ENCODE measurements around the gene MIS12. TPM values are rescaled to one million over a fixed set of nuclear protein-coding genes. Genes with fewer than 3 reads are reported as not detected.

The MIS12 gene
- total RNA-seq, 1 experiment from 2014 or later: 14.7 TPM

DNA sequence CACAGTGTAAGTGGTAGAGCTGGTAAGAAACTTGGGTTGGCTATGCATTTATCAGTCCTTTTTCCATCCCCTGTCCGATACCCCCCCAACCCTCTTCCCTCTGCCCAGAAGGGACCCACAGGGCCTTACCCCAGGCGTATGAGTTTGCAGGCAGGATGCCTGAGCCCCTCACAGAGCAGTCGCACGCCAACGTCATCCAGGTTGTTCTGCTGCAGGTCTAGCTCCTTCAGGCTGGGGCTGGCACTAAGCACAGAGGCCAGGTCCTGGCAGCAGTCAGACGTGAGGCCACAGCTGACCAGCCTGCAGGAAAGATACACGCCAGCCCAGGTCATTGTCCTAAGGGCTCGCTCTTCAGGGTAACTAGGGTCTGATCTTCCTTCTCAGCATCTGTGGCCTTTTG, 52.9 kb downstream of the MIS12 start:
- RAD21 ChIA-PET (ENCODE audit: low non-redundant PET in 1 of 2, low total read pairs in 2 of 2, uncharacterized antibody in 2 of 2, unreplicated experiment in 2 of 2): no interaction called here
- no peak overlapping the region for H3K27ac ChIP-seq (ENCODE audit: low read depth, low read length)
- BruUV-seq (replicated peaks): no TSS peak
- H3K9me2 ChIP-seq (ENCODE audit: insufficient read depth): no peaks in the 10 kb centered on the region
- H4K20me1 ChIP-seq (ENCODE audit: insufficient read depth): no peaks in the 10 kb centered on the region
- no peaks in the 10 kb centered on the region for H3K36me3 ChIP-seq (ENCODE audit: control insufficient read depth in 1 of 2, insufficient read depth in 2 of 2, low read length in 2 of 2)
- no peaks in the 10 kb centered on the region for H3K27me3 ChIP-seq (ENCODE audit: insufficient read depth, low read length)
- no peak overlapping the region for H3K4me2 ChIP-seq (ENCODE audit: low read length)
- no peak overlapping the region for H3K9ac ChIP-seq (ENCODE audit: low read length)
- H2AFZ ChIP-seq (ENCODE audit: low read depth, low read length, poor library complexity, severe bottlenecking): no peak overlapping the region
- no peak for TF ChIP-seq RAD21 (IDR thresholded peaks at IDR 0.05; ENCODE audit: low read depth)
- no peak for TF ChIP-seq JUND (IDR thresholded peaks at IDR 0.05)
- TF ChIP-seq, protein P1, sequence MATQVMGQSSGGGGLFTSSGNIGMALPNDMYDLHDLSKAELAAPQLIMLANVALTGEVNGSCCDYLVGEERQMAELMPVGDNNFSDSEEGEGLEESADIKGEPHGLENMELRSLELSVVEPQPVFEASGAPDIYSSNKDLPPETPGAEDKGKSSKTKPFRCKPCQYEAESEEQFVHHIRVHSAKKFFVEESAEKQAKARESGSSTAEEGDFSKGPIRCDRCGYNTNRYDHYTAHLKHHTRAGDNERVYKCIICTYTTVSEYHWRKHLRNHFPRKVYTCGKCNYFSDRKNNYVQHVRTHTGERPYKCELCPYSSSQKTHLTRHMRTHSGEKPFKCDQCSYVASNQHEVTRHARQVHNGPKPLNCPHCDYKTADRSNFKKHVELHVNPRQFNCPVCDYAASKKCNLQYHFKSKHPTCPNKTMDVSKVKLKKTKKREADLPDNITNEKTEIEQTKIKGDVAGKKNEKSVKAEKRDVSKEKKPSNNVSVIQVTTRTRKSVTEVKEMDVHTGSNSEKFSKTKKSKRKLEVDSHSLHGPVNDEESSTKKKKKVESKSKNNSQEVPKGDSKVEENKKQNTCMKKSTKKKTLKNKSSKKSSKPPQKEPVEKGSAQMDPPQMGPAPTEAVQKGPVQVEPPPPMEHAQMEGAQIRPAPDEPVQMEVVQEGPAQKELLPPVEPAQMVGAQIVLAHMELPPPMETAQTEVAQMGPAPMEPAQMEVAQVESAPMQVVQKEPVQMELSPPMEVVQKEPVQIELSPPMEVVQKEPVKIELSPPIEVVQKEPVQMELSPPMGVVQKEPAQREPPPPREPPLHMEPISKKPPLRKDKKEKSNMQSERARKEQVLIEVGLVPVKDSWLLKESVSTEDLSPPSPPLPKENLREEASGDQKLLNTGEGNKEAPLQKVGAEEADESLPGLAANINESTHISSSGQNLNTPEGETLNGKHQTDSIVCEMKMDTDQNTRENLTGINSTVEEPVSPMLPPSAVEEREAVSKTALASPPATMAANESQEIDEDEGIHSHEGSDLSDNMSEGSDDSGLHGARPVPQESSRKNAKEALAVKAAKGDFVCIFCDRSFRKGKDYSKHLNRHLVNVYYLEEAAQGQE (IDR thresholded peaks at IDR 0.05; ENCODE audit: low read depth): no peak
- no peak for TF ChIP-seq SP1 (IDR thresholded peaks at IDR 0.05; ENCODE audit: low read depth)
- no peak for TF ChIP-seq ELF1 (IDR thresholded peaks at IDR 0.05; ENCODE audit: borderline replicate concordance, low read depth)
- no peak for TF ChIP-seq CBX3 (IDR thresholded peaks at IDR 0.05; ENCODE audit: low read depth)
- no peak for TF ChIP-seq POLR2A (IDR thresholded peaks at IDR 0.05; ENCODE audit: borderline replicate concordance, extremely low read depth, insufficient read depth, insufficient read length)
- TF ChIP-seq, protein P2, sequence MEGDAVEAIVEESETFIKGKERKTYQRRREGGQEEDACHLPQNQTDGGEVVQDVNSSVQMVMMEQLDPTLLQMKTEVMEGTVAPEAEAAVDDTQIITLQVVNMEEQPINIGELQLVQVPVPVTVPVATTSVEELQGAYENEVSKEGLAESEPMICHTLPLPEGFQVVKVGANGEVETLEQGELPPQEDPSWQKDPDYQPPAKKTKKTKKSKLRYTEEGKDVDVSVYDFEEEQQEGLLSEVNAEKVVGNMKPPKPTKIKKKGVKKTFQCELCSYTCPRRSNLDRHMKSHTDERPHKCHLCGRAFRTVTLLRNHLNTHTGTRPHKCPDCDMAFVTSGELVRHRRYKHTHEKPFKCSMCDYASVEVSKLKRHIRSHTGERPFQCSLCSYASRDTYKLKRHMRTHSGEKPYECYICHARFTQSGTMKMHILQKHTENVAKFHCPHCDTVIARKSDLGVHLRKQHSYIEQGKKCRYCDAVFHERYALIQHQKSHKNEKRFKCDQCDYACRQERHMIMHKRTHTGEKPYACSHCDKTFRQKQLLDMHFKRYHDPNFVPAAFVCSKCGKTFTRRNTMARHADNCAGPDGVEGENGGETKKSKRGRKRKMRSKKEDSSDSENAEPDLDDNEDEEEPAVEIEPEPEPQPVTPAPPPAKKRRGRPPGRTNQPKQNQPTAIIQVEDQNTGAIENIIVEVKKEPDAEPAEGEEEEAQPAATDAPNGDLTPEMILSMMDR (IDR thresholded peaks at IDR 0.05 in 2 of 3, conservative IDR thresholded peaks at IDR 0.05 in 1 of 3; ENCODE audit: borderline replicate concordance in 1 of 3, insufficient read depth in 1 of 3, low read depth in 2 of 3, low read length in 2 of 3): no peak
- TF ChIP-seq EZH2 (IDR thresholded peaks at IDR 0.05): no peak
- TF ChIP-seq ZNF274 (IDR thresholded peaks at IDR 0.05; ENCODE audit: low read depth, low read length): no peak
- TF ChIP-seq, protein P3, sequence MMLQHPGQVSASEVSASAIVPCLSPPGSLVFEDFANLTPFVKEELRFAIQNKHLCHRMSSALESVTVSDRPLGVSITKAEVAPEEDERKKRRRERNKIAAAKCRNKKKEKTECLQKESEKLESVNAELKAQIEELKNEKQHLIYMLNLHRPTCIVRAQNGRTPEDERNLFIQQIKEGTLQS (IDR thresholded peaks at IDR 0.05): no peak
- no peak for TF ChIP-seq FOSL1 (IDR thresholded peaks at IDR 0.05; ENCODE audit: low read depth)
- TF ChIP-seq, protein P4, sequence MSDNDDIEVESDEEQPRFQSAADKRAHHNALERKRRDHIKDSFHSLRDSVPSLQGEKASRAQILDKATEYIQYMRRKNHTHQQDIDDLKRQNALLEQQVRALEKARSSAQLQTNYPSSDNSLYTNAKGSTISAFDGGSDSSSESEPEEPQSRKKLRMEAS (IDR thresholded peaks at IDR 0.05): no peak
- no peak for TF ChIP-seq ZFX (IDR thresholded peaks at IDR 0.05)
- TF ChIP-seq YY1 (IDR thresholded peaks at IDR 0.05; ENCODE audit: extremely low read depth, insufficient replicate concordance, low read depth, low read length): no peak
- TF ChIP-seq EZH2phosphoT487 (IDR thresholded peaks at IDR 0.05; ENCODE audit: borderline replicate concordance): no peak
- no peak overlapping the region for H3K4me3 ChIP-seq (replicated peaks in 1 of 2; ENCODE audit: low read depth in 1 of 2, low read length in 2 of 2)
- H3K4me1 ChIP-seq (ENCODE audit: control insufficient read depth in 1 of 2, insufficient read depth in 2 of 2, low read length in 2 of 2): no peaks in the 10 kb centered on the region
- intact Hi-C loops (cut with micrococcal nuclease): no loop called here
- POLR2A ChIA-PET: no interaction called here
- CTCF ChIA-PET: no interaction called here
- no peaks in the 10 kb centered on the region for H3K79me2 ChIP-seq (ENCODE audit: insufficient read depth, low read length)
- no peaks in the 10 kb centered on the region for H3K9me3 ChIP-seq (ENCODE audit: control insufficient read depth in 1 of 2, insufficient read depth in 1 of 2, low read depth in 1 of 2, low read length in 2 of 2)
- ATAC-seq (no peak), DNase-seq (ENCODE audit: low read depth, low spot score) (no peak)
